HG02588 (cell line): ENCODE data around the gene NUDT2.

ENCODE experiments used
- ATAC-seq: cut with Tn5 transposase; IDR thresholded peaks from one replicate; pipeline ENCODE4 v1.9.1; 2021; ENCODE audit warnings: mild to moderate bottlenecking, moderate library complexity; ENCODE audit not compliant: unreplicated experiment

NUDT2 gene

GRCh38 chr9:34384368-34385165, 55.2 kb downstream of the NUDT2 start:
- no peak for ATAC-seq

GRCh38 chr9:34385561-34386230, 56.3 kb downstream of the NUDT2 start:
- ATAC-seq: no peak

DNA sequence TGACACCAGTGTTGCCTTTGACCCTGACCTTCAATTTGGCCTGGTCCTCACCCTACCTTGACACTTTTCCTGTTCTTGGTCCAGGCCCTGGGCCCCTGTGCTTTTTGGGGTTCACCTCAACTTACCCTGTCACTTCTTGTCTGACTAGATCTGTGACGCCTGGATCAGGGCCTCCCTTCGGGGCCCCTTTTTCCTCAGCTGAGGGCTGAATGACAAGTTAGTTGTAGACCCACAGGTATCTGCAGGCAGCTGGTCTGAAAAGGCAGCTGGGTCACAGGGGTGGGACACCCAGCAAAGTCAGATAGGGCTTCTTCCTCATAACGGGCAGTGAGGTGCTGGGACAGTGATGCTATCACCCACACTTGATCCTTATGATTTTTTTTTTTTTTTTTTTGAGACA, 57.3 kb downstream of the NUDT2 start:
- ATAC-seq: no peak

DNA sequence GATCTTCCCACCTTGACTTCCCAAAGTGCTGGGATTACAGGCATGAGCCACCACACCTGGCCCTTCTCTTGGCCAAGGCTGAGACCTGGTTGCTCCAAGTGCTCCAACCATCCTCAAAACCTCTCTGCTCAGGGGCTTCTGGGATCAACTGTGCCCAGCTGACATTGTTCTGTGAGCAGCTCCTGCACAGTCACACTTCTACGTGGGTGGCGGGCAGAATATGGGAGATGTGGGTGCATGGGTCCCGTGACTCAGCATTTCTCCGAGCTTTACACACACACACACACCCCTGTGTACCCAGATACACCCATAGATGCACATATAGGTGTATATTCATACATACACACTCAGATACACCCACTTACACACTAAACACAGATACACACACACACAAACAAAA, 57.9 kb downstream of the NUDT2 start:
- no peak for ATAC-seq

- no peak for ATAC-seq
These were observed 63.1 kb downstream of the NUDT2 start for GRCh38 chr9:34392511-34392910.
